K562 (cell line): Measurements from ENCODE around the gene WIPF2. TPM values are rescaled to one million over a fixed set of nuclear protein-coding genes. Genes with fewer than 3 reads are reported as not detected.

ENCODE experiments used
- ATAC-seq: fragments of 200-7000 bp; cut with Tn5 transposase; 3 replicates; pipeline ENCODE4 v1.9.1; 2020; ENCODE audit warnings: moderate library complexity
- BruUV-seq: library from RNA; stranded (reverse); fragments of 400-500 nt; replicated peaks from 2 replicates; lab custom pipeline; 2021; lab: Mats Ljungman, UMichigan
- CTCF ChIA-PET: fragments of 300-600 bp; formaldehyde crosslinking; extraction: SDS; loops from one replicate; lab custom pipeline; 2021; ENCODE audit warnings: low intra/inter-chr PET ratio; lab: Yijun Ruan, JAX
- POLR2A ChIA-PET: fragments of 300-600, 350-650 bp; sonication (Branson Sonifier 250); formaldehyde crosslinking; extraction: SDS; loops from one replicate; lab custom pipeline; 2021; ENCODE audit warnings: antibody characterized with exemption, inconsistent platforms; lab: Yijun Ruan, JAX
- DNase-seq, 4 experiments: peaks; one replicate each; pipeline versions ENCODE4 v3.0.0 to v3.0.0-alpha.2; 2011 to 2018; ENCODE audit warnings: low spot score in 3 of 4, mixed read lengths in 3 of 4; ENCODE audit errors: extremely low read depth in 1 of 4
- FAIRE-seq: peaks from 2 replicates; lab custom pipeline; 2011; peaks lifted over from hg19 to GRCh38; lab: Jason Lieb, UNC
- H2AFZ ChIP-seq: 2 replicates; pipeline ENCODE4 v1.6.0; 2011; ENCODE audit warnings: low read depth, low read length, control low read depth, inconsistent platforms
- H3K27ac ChIP-seq: fragments of 200-600 bp; 3 replicates; pipeline ENCODE4 v1.8.0; 2011; ENCODE audit warnings: low read depth, mild to moderate bottlenecking, control low read depth, inconsistent platforms, low read length, moderate library complexity, mixed read lengths; ENCODE audit errors: extremely low read depth
- H3K27me3 ChIP-seq, 2 experiments: fragments of 300-600 bp in 1 of 2; 2 replicates in 1 of 2; 3 replicates in 1 of 2; pipeline versions ENCODE4 v1.6.0 to v1.8.0; 2011; ENCODE audit warnings: inconsistent platforms in 2 of 2, low read length in 2 of 2, mild to moderate bottlenecking in 1 of 2, mixed read lengths in 1 of 2, moderate library complexity in 1 of 2; ENCODE audit not compliant: control insufficient read depth in 2 of 2, insufficient read depth in 2 of 2
- H3K36me3 ChIP-seq: fragments of 300-600 bp; 3 replicates; pipeline ENCODE4 v1.8.0; 2011; ENCODE audit warnings: mild to moderate bottlenecking, low read length, inconsistent platforms; ENCODE audit not compliant: control insufficient read depth, insufficient read depth
- H3K4me1 ChIP-seq, 2 experiments: fragments of 200-600 bp in 1 of 2; replicated peaks in 1 of 2; 2 replicates in 1 of 2; 3 replicates in 1 of 2; pipeline versions ENCODE4 v1.5.1 to v1.8.0; 2011; ENCODE audit warnings: inconsistent platforms in 2 of 2, low read length in 2 of 2, mild to moderate bottlenecking in 1 of 2, mixed read lengths in 1 of 2, moderate library complexity in 1 of 2; ENCODE audit not compliant: control insufficient read depth in 2 of 2, insufficient read depth in 2 of 2
- H3K4me2 ChIP-seq: 2 replicates; pipeline ENCODE4 v1.6.1; 2011; ENCODE audit warnings: low read length, control low read depth, inconsistent platforms, mixed read lengths; ENCODE audit not compliant: insufficient read depth
- H3K4me3 ChIP-seq: fragments of 200-600 bp; sonication (generic), shearing (Covaris generic); 2 replicates; pipeline ENCODE4 v1.5.1; 2016; ENCODE audit warnings: control low read depth, inconsistent platforms
- H3K79me2 ChIP-seq: fragments of 200-600 bp; 3 replicates; pipeline ENCODE4 v1.8.0; 2011; ENCODE audit warnings: low read length, inconsistent platforms; ENCODE audit not compliant: control insufficient read depth, insufficient read depth
- H3K9ac ChIP-seq, 2 experiments: 2 replicates each; pipeline versions ENCODE4 v1.6.0 to v1.6.1; 2011; ENCODE audit warnings: low read depth in 2 of 2, low read length in 2 of 2, control low read depth in 1 of 2, inconsistent platforms in 1 of 2, mild to moderate bottlenecking in 1 of 2, mixed read lengths in 1 of 2; ENCODE audit not compliant: insufficient read depth in 1 of 2
- H3K9me1 ChIP-seq: one replicate; pipeline ENCODE4 v1.6.0; 2011; ENCODE audit warnings: inconsistent platforms, mild to moderate bottlenecking, low read length, moderate library complexity; ENCODE audit not compliant: control insufficient read depth, insufficient read depth
- H3K9me3 ChIP-seq: replicated peaks from 2 replicates; pipeline ENCODE4 v1.5.1; 2011; ENCODE audit warnings: low read depth, low read length, inconsistent platforms; ENCODE audit not compliant: control insufficient read depth, insufficient read depth
- H4K20me1 ChIP-seq: replicated peaks from 2 replicates; pipeline ENCODE4 v1.6.1; 2011; ENCODE audit warnings: low read length, inconsistent platforms, mixed read lengths; ENCODE audit not compliant: control insufficient read depth, insufficient read depth
- ADNP ChIP-seq: fragments of 200-800 bp; sonication (Bioruptor generic); IDR thresholded peaks from 2 replicates; pipeline ENCODE4 v1.6.1; 2016; ENCODE audit warnings: missing genetic modification characterization, missing compliant biosample characterization
- BHLHE40 ChIP-seq: IDR thresholded peaks from 2 replicates; pipeline ENCODE4 v1.6.1; 2011; ENCODE audit warnings: low read length, improper control_type of control experiment
- CLOCK ChIP-seq: fragments of 250-450 bp; sonication (Bioruptor Pico); IDR thresholded peaks from 2 replicates; pipeline ENCODE4 v1.4.0; 2020; ENCODE audit warnings: mild to moderate bottlenecking, moderate library complexity, borderline replicate concordance
- CXXC5 ChIP-seq: fragments of 250-450 bp; sonication (Bioruptor Pico); IDR thresholded peaks from 2 replicates; pipeline ENCODE4 v1.8.0; 2022; ENCODE audit warnings: inconsistent platforms, mild to moderate bottlenecking, moderate library complexity
- MCM3 ChIP-seq: fragments of 450-650 bp; IDR thresholded peaks from 2 replicates; pipeline ENCODE4 v1.6.1; 2016
- MXI1 ChIP-seq: IDR thresholded peaks from 2 replicates; pipeline ENCODE4 v1.6.1; 2011; ENCODE audit warnings: low read depth, mild to moderate bottlenecking, improper control_type of control experiment, low read length
- MYBL2 ChIP-seq, 2 experiments: fragments of 450-650 bp in 1 of 2; sonication (generic) in 1 of 2; formaldehyde crosslinking in 1 of 2; IDR thresholded peaks; 2 replicates each; pipeline versions ENCODE4 v1.6.1 to v1.8.1; 2017 to 2022; ENCODE audit warnings: borderline replicate concordance in 1 of 2, inconsistent platforms in 1 of 2, low read depth in 1 of 2, mild to moderate bottlenecking in 1 of 2, missing genetic modification reagents in 1 of 2, moderate library complexity in 1 of 2
- NEUROD1 ChIP-seq: fragments of 150-350 bp; IDR thresholded peaks from 2 replicates; pipeline ENCODE4 v1.6.1; 2014; ENCODE audit warnings: borderline replicate concordance, low read length, low read depth; ENCODE audit not compliant: partially characterized antibody
- NR1H2 ChIP-seq: sonication (generic); formaldehyde crosslinking; IDR thresholded peaks from 2 replicates; pipeline ENCODE4 v1.4.0; 2020; ENCODE audit warnings: mild to moderate bottlenecking, missing genetic modification reagents
- SPI1 ChIP-seq: IDR thresholded peaks from 2 replicates; pipeline ENCODE4 v1.6.1; 2011; ENCODE audit warnings: low read depth, low read length, control low read depth, borderline replicate concordance
- XRCC4 ChIP-seq: IDR thresholded peaks from one replicate; pipeline ENCODE4 v1.6.1; 2011; ENCODE audit not compliant: insufficient read depth, insufficient read length; ENCODE audit errors: extremely low read depth
- ZEB2 ChIP-seq: fragments of 450-650 bp; IDR thresholded peaks from 2 replicates; pipeline ENCODE4 v1.6.1; 2016
- WGBS: fragments of 100-300 bp; shearing (Covaris generic); methylation state at CpG from one replicate; pipeline ENCODE4 v1.1.6; 2016; ENCODE audit warnings: low coverage, mixed read lengths; ENCODE audit not compliant: insufficient coverage; ENCODE audit errors: missing lambda C conversion rate; 5-methylcytosine and 5-hydroxymethylcytosine counted together
- in situ Hi-C: fragments of 300-500 bp; cut with MboI; formaldehyde crosslinking; loops from 4 replicates; pipeline ENCODE4 v1.15.0; 2018; ENCODE audit warnings: inconsistent platforms, mixed read lengths
- intact Hi-C: fragments of 100-400 bp; cut with micrococcal nuclease; formaldehyde crosslinking; loops from 2 replicates; pipeline ENCODE4 v1.14.2; 2022
- polyA plus RNA-seq, 8 experiments: library from polyadenylated mRNA; depleted of rRNA in 4 of 8; stranded (reverse) in 5 of 8; unstranded in 3 of 8; fragments of >200 nt; fragmentation: Nextera tagmentation in 2 of 8; fragmentation: Illumina TruSeq in 1 of 8; extraction: Ambion mirVana in 2 of 8; extraction: Trizol in 1 of 8; gene quantifications; 2 replicates each; pipeline versions ENCODE4 v1.2.1 to v1.2.3, GENCODE V29; 2011 to 2014; ENCODE audit warnings: inconsistent platforms in 1 of 8, missing spikeins in 1 of 8
- total RNA-seq, 7 experiments: library from RNA; depleted of rRNA in 6 of 7; stranded (reverse); fragments of >200 nt in 6 of 7; fragmentation: Illumina TruSeq in 2 of 7; extraction: Trizol in 2 of 7; gene quantifications; 2 replicates each; pipeline versions ENCODE4 v1.2.1 to v1.2.3, GENCODE V29; 2011 to 2021; ENCODE audit warnings: low replicate concordance in 1 of 7
- TF ChIP-seq, protein P1 (sequence below): fragments of 200-800 bp; sonication (Bioruptor generic); IDR thresholded peaks from 2 replicates; pipeline ENCODE4 v1.6.1; 2017; ENCODE audit warnings: missing genetic modification characterization, missing compliant biosample characterization
- TF ChIP-seq, protein P2 (sequence below), 3 experiments: fragments of 200-800 bp in 1 of 3; sonication (Bioruptor generic) in 1 of 3; sonication (generic) in 1 of 3; formaldehyde crosslinking in 1 of 3; IDR thresholded peaks; 2 replicates each; pipeline versions ENCODE4 v1.6.1 to v1.8.0; 2016 to 2022; ENCODE audit warnings: mild to moderate bottlenecking in 2 of 3, missing compliant biosample characterization in 2 of 3, missing genetic modification characterization in 2 of 3, missing genetic modification reagents in 1 of 3

The WIPF2 gene
- total and polyA plus RNA-seq, 9 of the 15 experiments (the other 6 are each of a cell fraction or from before 2014, with no cell fraction given), result 3.6 to 15.0 (median 5.3) TPM

DNA sequence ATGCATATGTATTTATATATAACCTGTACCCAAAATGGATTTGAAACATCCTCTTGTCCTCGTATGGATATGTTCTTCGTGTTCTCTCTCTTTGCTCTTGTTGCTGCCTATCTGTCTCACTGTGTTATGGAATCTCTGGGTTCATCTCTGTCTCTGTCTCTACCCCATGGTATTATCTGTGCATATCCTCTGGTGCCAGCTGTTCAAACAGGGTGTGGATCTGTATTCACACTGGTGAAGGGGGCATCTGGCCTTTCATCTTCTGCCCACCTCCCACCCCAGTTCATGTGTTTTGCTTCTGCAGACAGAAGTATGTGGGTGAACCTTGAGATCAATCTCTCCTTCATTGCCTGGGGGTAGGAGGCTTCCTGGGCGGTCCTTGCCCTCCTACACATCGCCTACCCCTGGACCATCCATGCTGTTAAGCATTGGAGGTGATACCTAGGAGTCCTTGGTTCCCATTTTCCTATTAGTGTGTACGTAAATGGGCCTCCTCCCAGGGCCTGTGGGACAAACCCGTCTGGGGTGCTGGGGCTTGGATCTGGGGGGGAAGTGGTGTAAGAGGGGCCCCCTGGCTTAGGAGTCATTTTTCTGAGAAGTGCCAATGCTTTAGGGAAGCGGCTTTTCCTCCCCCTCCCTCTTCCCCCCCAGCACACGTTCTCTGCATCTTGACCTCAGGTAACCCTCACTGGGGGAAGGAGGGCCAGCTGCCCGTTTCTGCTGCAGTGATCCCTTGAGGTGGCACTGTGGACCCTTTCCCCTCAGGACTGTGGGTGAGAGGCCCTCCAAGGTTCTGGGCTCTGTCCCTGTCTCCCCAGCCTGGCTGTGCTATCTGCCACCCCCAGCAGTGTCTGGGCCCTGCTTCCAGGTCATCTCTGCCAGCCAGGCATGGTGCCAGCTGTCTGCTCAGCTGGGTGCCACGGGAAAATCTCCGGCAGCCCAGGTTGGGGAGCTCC is 111.0 kb downstream of the WIPF2 start:
- intact Hi-C loops (no loop called here), in situ Hi-C loops (no loop called here)
- no TSS peak for BruUV-seq
- ChIA-PET CTCF (no interaction called here), POLR2A (interaction anchor here (0.6 to 1.7 kb wide), 6 partner anchors 9 to 174 kb away, joined by 3 to 5 read pairs (median 4); partner anchors contain the start of gene RARA)
- DNase-seq, result peak in 2 of 4 experiments; percentile 40 to 48
- ATAC-seq, result no peak
- no peaks in the 10 kb centered on the region for H3K27me3 ChIP-seq
- H3K4me3 ChIP-seq, result no peak overlapping the region
- no peak for FAIRE-seq
- H3K4me1 ChIP-seq, result peaks cover 15 to 54% of the 10 kb centered on the region in 2 experiments
- H2AFZ ChIP-seq, result no peak overlapping the region
- no peaks in the 10 kb centered on the region for H3K9me1 ChIP-seq
- no peak overlapping the region for H3K27ac ChIP-seq
- TF ChIP-seq CXXC5 (CRISPR knock-in tag), result 0 out of 2 replicates have a peak, but pooled peaks have one; percentile 11
- no peak for TF ChIP-seq MYBL2 (IDR thresholded peaks at IDR 0.05; ENCODE audit: low read depth)
- no peak for TF ChIP-seq MYBL2 (CRISPR knock-in tag; IDR thresholded peaks at IDR 0.05; ENCODE audit: borderline replicate concordance)
- TF ChIP-seq MCM3, result no peak
- no peak for TF ChIP-seq XRCC4
- TF ChIP-seq NR1H2, result peak; percentile 67; the same call in 1 of the 2 replicates
- TF ChIP-seq MXI1, result no peak
- peak; percentile 44; the same call in 1 of the 2 replicates for TF ChIP-seq SPI1
- TF ChIP-seq ADNP (tag), result no peak
- TF ChIP-seq, protein P1, sequence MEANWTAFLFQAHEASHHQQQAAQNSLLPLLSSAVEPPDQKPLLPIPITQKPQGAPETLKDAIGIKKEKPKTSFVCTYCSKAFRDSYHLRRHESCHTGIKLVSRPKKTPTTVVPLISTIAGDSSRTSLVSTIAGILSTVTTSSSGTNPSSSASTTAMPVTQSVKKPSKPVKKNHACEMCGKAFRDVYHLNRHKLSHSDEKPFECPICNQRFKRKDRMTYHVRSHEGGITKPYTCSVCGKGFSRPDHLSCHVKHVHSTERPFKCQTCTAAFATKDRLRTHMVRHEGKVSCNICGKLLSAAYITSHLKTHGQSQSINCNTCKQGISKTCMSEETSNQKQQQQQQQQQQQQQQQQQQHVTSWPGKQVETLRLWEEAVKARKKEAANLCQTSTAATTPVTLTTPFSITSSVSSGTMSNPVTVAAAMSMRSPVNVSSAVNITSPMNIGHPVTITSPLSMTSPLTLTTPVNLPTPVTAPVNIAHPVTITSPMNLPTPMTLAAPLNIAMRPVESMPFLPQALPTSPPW (CRISPR knock-in tag), result peak; percentile 81
- TF ChIP-seq BHLHE40, result peak; percentile 41; the same call in 1 of the 2 replicates
- TF ChIP-seq CLOCK, result no peak
- TF ChIP-seq, protein P2, sequence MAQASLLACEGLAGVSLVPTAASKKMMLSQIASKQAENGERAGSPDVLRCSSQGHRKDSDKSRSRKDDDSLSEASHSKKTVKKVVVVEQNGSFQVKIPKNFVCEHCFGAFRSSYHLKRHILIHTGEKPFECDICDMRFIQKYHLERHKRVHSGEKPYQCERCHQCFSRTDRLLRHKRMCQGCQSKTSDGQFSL (CRISPR knock-in tag; IDR thresholded peaks at IDR 0.05), result 0 out of 2 replicates have a peak, but pooled peaks have one; percentile 37
- TF ChIP-seq, protein P2 (tag; IDR thresholded peaks at IDR 0.05), result no peak
- no peak for TF ChIP-seq NEUROD1
- no peak for TF ChIP-seq ZEB2
- H3K9me3 ChIP-seq, result no peaks in the 10 kb centered on the region
- H3K36me3 ChIP-seq, result peaks cover 24% of the 10 kb centered on the region; the same call in 1 of the 3 replicates
- WGBS, result 49% methylated on average over 8 of the region's 11 CpGs
- H3K9ac ChIP-seq, result peak overlapping the region in 1 of 2 experiments; percentile 78; a peak in 2 of 4 replicates
- H3K4me2 ChIP-seq, result no peak overlapping the region
- peaks cover 47% of the 10 kb centered on the region for H3K79me2 ChIP-seq
- peaks cover 7% of the 10 kb centered on the region for H4K20me1 ChIP-seq
